ENCODE data around the gene C11orf58.

The C11orf58 gene

DNA sequence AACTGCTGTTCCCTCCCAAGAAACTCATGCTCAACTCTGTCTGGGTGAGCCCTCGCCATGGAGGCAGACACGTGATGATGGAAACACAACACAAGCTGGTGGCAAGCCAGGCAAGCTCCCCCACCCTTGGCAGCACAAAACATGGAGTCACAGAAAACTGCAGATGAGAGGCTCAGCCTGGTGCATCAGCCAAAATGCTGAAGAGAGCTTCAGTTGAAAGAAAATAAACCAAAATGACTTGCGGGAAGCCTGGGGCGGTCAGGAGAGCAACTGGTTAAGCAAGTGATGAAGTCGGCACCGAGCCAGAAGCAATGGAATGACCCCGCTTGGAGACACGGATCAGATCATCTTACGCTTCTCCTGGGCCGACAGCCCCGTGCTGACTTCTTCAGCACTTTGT lies 68.3 kb downstream of the C11orf58 start:
- DNase-seq = no peak

DNA sequence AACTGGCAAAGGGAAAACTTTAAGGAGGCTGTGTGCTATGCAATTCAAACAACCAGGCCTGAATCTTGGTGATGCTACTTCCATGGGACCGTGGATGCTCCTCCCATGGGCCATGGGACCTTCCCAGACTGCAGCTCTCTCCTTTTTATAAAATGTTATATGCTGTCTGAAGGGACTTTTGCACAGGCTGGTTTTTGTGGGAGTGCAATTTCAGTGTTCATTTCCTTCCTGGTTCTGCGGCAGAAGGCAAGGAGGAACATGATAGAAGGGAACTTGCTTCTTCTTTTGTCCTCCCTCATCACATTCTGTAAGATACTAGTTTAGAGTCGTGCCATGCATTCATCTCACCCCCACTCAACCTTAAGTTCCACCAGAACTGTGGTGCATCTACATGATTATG lies 68.9 kb downstream of the C11orf58 start:
- no peak for DNase-seq

Measured in activated naive CD4-positive, alpha-beta T cell treated with Interleukin-2 at 50 U/mL for 16 hours (primary cell).